Activated CD4-positive, alpha-beta T cell treated with anti-CD3 and anti-CD28 coated beads, Interleukin-10, Interleukin-2, amounts not matched to agents 100 ng/mL and 50 ng/mL, durations not matched to agents 16 hours and 8 hours (primary cell): Measurements from ENCODE around the gene TMEM164.
A peak's percentile ranks its signal among the peaks of the same experiment; 100 is the strongest.

Source experiments
- DNase-seq: peaks from one replicate; pipeline ENCODE4 v3.0.0-alpha.2; 2020

Gene TMEM164

GRCh38 chrX:110086162-110086915 is 83.4 kb downstream of the TMEM164 start:
- DNase-seq, result no peak

- peak; percentile 2 for DNase-seq
Observed at GRCh38 chrX:110086916-110087484, 84.1 kb downstream of the TMEM164 start.

GRCh38 chrX:110087485-110088356 is 84.8 kb downstream of the TMEM164 start:
- DNase-seq, result peak; percentile 9

DNA sequence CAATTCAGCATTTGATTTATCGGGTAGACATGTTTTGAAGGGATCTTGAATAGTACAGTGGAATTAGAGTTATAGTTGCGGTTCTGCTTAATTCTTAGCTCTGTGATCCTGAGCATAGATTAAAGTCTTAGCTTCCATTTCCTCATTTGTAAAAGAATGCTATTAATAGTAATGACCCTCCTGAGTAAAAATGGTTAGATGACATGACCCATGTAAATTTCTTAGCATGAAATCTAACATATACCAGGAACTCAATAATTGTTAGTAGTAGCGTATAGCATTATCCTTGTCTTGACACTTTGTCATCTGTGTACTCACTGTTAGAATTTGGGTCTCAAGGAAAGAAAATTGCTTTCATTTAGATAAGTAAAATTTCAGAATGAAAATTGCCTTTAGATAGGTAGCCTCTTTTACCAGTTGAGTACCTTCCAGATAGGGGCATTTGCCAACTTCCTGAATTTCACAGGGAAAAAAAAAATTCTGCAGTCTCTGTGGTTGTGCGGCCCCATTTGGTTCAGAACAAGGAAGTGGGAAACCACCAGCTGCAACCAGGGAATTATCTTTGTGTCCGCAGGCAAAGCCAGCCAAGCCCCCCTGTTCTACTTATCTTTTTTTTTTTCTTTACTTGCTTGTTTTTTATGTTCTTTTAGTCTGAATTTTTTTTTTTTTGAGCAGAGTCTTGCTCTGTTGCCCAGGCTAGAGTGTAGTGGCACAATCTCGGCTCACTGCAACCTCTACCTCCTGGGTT is 86.9 kb downstream of the TMEM164 start:
- DNase-seq, result no peak

DNA sequence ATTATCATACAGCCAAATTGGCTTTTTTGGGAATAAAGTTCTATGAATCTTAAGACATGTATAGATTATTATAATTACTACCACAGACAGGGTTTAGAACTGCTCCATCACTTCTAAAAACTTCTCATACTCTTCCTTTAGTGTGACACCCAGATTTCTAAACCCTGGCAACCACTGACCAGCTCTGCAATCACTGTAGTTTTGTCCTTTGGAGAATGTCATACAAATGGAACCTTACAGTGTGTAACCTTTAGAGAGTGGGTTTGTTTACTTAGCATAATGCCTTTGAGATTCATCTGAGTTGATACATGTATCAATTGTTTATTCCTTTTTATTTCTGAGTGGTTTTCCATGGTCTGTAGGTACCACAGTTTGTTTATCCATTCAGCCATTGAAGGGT is 95.0 kb downstream of the TMEM164 start:
- DNase-seq, result no peak

- no peak for DNase-seq
Observed at GRCh38 chrX:110103344-110103743, 100.4 kb downstream of the TMEM164 start.

- no peak for DNase-seq
Observed at GRCh38 chrX:110104078-110104477, 101.2 kb downstream of the TMEM164 start.

DNA sequence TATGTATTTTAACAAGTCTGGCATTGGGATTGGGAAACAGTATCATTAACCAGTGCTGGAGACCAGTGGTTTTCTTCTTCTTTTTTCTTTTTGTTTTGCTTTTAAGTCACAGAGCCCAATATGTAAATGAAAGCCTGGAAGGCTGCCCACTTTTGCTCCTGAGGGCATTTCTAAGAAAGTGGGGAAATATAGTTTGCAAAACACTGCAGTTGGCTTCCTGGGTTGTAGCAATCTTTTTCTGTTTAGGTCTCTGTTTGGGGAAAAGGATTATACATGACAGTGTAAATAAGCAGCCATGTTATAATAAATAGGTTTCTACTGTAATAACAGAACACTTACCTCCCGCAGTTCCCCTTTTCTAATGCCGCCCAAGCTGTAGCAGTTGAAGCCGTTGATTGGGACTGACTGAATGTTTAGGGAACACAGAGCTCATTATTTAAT is 105.5 kb downstream of the TMEM164 start:
- DNase-seq, result no peak

DNA sequence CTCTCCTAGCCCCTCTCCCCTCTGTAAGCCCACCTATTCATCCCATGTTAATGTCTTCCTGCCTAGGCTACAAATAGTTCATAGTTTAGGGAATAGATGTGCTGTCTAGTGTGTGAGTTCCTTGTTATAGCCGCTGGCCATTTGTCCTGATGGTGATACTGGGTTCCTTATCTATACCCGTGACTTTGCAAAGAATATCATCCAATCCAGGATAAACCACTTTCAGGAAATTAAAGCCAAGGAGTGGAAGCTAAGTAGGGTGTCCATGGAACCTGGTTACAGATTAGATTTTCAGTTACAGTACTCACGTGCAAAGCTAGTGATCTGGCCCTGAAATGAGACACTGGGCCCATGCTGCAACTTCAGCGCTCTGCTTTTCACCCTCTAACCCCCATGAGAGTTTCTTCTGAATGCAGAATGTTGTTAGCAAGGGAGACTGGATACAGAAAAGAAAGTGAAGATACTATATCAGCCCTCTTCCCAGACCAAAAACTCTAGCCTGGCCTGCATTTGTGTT is 111.4 kb downstream of the TMEM164 start:
- no peak for DNase-seq

DNA sequence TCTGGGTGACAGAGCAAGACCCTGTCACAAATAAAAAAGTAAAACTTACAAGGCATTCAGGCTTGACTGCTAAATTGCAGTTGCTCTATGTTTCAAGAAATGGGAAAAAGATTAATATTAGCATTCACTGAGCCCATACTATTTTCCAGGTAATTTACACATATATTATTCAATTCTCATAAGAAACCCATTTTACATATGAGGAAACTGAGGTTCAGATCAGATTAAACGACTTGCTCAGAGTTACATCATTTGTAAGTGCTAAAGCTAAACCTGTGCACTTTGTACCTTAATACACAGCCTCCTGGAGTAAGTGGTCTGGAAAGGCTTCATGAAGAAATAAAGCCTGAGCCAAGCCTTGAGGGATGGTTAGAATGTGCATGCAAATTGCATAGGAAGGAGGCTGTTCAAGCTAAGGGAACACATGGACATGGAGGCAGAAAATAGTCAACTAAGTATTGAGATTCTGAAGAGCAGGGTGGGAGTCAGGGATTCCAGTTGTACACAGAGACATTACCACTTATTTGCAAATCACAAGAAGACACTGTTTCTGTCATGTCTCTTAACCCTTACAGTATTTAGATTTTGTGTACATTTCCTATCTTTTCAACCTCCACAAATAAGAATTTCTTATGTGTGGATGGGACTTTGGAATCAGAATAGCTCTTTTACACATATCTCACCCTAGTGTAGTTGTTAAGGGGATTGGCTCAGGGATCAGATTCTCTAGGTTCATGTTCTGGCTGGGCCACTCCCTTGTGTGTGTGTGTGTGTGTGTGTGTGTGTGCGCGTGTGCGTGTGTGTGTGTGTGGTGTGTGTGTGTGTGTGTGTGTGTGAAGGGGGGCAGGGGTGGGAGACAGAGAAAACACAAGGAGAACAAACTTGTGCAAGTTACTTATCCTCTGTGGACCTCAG is 113.4 kb downstream of the TMEM164 start:
- no peak for DNase-seq

DNA sequence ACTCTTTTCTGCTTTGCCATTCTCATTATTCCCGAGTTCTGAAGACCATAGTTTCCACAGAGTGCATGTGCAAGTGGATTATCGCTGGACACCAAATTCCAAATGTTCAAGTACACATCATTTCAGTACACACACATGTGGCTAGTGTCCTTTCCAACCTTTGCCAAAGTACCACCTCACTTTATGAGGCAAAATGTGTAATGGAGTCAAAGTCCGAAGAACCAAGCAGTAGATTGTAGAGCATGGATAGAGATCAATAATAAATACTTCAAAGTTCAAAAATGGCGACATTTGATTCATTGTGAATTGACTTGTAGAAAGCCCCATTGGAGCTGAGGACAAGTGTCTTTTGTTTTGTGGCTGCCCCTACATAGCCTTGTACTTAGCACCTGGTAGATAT is 115.6 kb downstream of the TMEM164 start:
- no peak for DNase-seq

DNA sequence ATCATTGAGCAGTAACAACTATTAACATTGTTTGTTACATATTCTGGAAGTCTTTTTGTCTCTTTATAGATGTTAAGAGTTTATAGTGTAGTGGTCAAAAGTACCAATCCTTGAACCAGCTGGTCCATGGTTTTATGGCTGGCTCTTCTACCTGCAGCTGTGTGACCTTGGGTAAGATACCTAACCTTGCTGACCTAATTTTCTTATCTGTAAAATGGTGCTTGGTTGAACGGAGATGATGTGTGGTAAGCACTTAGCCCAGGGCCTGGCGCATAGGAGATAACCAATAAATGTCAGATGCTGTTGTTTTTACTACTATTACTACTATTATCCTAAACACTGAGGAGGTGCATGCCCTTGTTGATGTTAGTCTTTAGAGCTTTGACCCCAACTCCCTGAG is 116.6 kb downstream of the TMEM164 start:
- DNase-seq, result no peak

- no peak for DNase-seq
Observed at GRCh38 chrX:110120025-110120424, 117.1 kb downstream of the TMEM164 start.

- DNase-seq, result no peak
Observed at GRCh38 chrX:110123331-110123782, 120.4 kb downstream of the TMEM164 start.

DNA sequence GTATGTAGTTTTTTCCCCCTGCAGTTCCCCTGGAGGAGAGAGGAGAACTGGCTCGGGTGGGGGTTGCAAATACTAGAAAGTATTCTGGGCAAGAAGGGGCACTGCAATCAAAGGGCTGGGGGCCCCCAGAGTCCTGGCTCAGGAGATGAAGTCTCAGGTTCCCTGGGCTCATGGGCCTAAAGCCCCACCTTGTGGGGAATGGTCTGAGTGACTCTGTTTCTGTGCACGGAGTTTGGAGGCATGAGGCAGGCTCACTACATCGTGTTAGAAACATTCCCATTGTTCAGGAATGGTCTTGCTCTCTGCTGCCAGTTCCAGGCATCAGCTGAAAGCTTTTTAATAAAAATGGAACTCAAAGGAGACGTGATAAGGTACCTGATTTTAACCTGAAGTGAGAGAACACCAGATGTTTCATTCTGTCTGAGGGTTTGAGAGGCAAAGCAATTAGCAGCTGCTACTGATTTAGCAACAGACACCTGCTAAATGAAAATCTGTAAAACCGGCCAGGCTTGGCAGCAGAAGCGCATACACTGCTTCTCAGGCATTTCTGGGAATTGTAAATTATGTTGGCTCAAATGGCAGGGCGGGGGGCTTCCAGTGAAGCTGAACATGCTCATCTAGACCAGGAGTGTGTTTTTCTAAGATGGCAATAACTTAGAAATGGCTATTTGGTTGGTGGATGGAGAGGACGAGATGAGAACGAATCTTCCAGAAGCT is 122.7 kb downstream of the TMEM164 start:
- DNase-seq, result no peak

GRCh38 chrX:110131031-110131430 is 128.1 kb downstream of the TMEM164 start:
- DNase-seq, result no peak

GRCh38 chrX:110132450-110133114 is 129.7 kb downstream of the TMEM164 start:
- peak; percentile 53 for DNase-seq

DNA sequence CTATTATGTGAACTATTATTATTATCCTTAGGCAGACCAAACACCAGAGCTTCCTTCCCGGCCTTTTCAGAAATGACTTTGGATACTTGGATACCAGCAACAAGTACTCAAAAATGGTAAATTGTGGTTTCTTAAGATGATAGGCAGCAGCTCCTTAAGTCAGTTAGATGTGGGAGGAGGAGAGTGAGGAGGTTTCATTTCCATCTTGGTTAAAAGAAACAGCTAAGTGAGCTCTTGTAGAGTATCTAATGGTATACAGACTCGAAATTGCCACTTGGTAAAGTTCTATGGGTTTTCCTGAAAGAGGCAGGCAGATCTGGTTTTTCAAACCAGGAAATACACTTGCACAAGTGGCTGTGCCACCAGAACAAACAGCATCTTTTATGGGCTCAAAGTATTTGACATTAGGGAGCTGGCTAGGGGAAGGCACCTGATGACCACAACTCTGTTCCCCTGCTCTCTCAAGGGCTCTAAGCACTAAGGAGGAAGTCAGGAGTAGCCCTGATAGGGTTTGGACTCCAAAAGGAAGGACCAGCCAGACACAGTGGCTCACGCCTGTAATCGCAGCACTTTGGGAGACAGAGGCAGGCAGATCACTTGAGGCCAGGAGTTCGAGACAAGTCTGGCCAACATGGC is 130.9 kb downstream of the TMEM164 start:
- peak; percentile 54 for DNase-seq

- no peak for DNase-seq
Observed at GRCh38 chrX:110135618-110136017, 132.7 kb downstream of the TMEM164 start.

GRCh38 chrX:110136136-110136535 is 133.2 kb downstream of the TMEM164 start:
- DNase-seq, result no peak
